GM12892 (cell line): ENCODE results near the gene ASF1B.

ENCODE experiments used
- DNase-seq: peaks from one replicate; pipeline ENCODE4 v3.0.0; 2011; ENCODE audit not compliant: insufficient read length
- FAIRE-seq: peaks from 2 replicates; lab custom pipeline; 2011; peaks lifted over from hg19 to GRCh38; lab: Jason Lieb, UNC
- POLR2A ChIP-seq: IDR thresholded peaks from 2 replicates; pipeline ENCODE4 v1.6.1; 2011; ENCODE audit warnings: low read depth, low read length, control low read depth
- POLR2AphosphoS5 ChIP-seq: IDR thresholded peaks from 2 replicates; pipeline ENCODE4 v1.6.1; 2011; ENCODE audit warnings: low read depth, low read length, control low read depth
- TAF1 ChIP-seq: IDR thresholded peaks from 2 replicates; pipeline ENCODE4 v1.6.1; 2011; ENCODE audit warnings: low read depth, mild to moderate bottlenecking, control low read depth, low read length, borderline replicate concordance

The ASF1B gene

GRCh38 chr19:14096272-14096992 lies 40.0 kb downstream of the ASF1B start:
- DNase-seq = no peak
- TF ChIP-seq POLR2AphosphoS5 (no peak), TAF1 (no peak), POLR2A (no peak)
- no peak for FAIRE-seq

GRCh38 chr19:14094854-14095253 lies 41.5 kb downstream of the ASF1B start:
- TF ChIP-seq POLR2AphosphoS5 (no peak), POLR2A (no peak), TAF1 (no peak)
- DNase-seq (no peak), FAIRE-seq (no peak)

GRCh38 chr19:14093117-14093823 lies 43.1 kb downstream of the ASF1B start:
- FAIRE-seq = no peak
- no peak for TF ChIP-seq POLR2AphosphoS5
- TF ChIP-seq POLR2A = no peak
- TF ChIP-seq TAF1 = no peak
- no peak for DNase-seq

- FAIRE-seq (peak; percentile 84), DNase-seq (peak; percentile 55)
- TF ChIP-seq POLR2AphosphoS5 (no peak), TAF1 (no peak), POLR2A (no peak)
Measured at GRCh38 chr19:14091813-14092462, 44.5 kb downstream of the ASF1B start.

GRCh38 chr19:14091081-14091812 lies 45.1 kb downstream of the ASF1B start:
- DNase-seq (peak; percentile 81), FAIRE-seq (no peak)
- TF ChIP-seq POLR2AphosphoS5 (0 out of 2 replicates have a peak, but pooled peaks have one; percentile 20), TAF1 (0 out of 2 replicates have a peak, but pooled peaks have one; percentile 16), POLR2A (peak; percentile 71; the same call in 1 of the 2 replicates)

- FAIRE-seq = peak; percentile 78
- TF ChIP-seq POLR2AphosphoS5 = no peak
- TF ChIP-seq TAF1 = no peak
- no peak for TF ChIP-seq POLR2A
- peak; percentile 68 for DNase-seq
Measured at GRCh38 chr19:14090509-14091080, 45.8 kb downstream of the ASF1B start, which contains the start of gene SAMD1. Gene SAMD1, minus strand, starts transcription at chr19:14090751.

GRCh38 chr19:14089662-14090508 lies 46.5 kb downstream of the ASF1B start:
- peak; percentile 53 for DNase-seq
- peak; percentile 84 for FAIRE-seq
- TF ChIP-seq TAF1 (no peak), POLR2A (no peak), POLR2AphosphoS5 (no peak)

GRCh38 chr19:14089412-14089661 lies 47.1 kb downstream of the ASF1B start:
- no peak for DNase-seq

GRCh38 chr19:14088634-14089411 lies 47.6 kb downstream of the ASF1B start:
- FAIRE-seq (no peak), DNase-seq (no peak)
- TF ChIP-seq TAF1 (no peak), POLR2A (no peak), POLR2AphosphoS5 (no peak)

More at GRCh38 chr19:14089412-14089661, 47.1 kb downstream of the ASF1B start:
- peak; percentile 53 for FAIRE-seq
- TF ChIP-seq POLR2A = no peak
- TF ChIP-seq POLR2AphosphoS5 = no peak
- TF ChIP-seq TAF1 = no peak
